H9 (cell line): Measurements from ENCODE around the gene GRM3. TPM values are rescaled to one million over a fixed set of nuclear protein-coding genes. Genes with fewer than 3 reads are reported as not detected.
A peak's percentile ranks its signal among the peaks of the same experiment; 100 is the strongest.

ENCODE experiments used
- DNase-seq: peaks from one replicate; pipeline ENCODE4 v3.0.0-alpha.2; 2017
- H2AFZ ChIP-seq: one replicate; pipeline ENCODE4 v1.6.1; 2013; ENCODE audit warnings: mild to moderate bottlenecking, low read length, control low read depth, moderate library complexity
- H2AK5ac ChIP-seq: 2 replicates; pipeline ENCODE4 v1.6.1; 2013; ENCODE audit warnings: low read length, control low read depth, mixed read lengths; ENCODE audit not compliant: insufficient read length
- H2BK120ac ChIP-seq: one replicate; pipeline ENCODE4 v1.6.1; 2013; ENCODE audit warnings: low read depth, mild to moderate bottlenecking, low read length, control low read depth, inconsistent platforms; ENCODE audit not compliant: poor library complexity, severe bottlenecking
- H2BK12ac ChIP-seq: 2 replicates; pipeline ENCODE4 v1.6.1; 2013; ENCODE audit warnings: low read length, control low read depth, mixed read lengths, low read depth; ENCODE audit not compliant: insufficient read length
- H2BK15ac ChIP-seq: 2 replicates; pipeline ENCODE4 v1.6.1; 2013; ENCODE audit warnings: low read depth, low read length, control low read depth
- H2BK20ac ChIP-seq: one replicate; pipeline ENCODE4 v1.6.1; 2013; ENCODE audit warnings: low read depth, mild to moderate bottlenecking, low read length, control low read depth, inconsistent platforms; ENCODE audit not compliant: poor library complexity, severe bottlenecking
- H2BK5ac ChIP-seq: 2 replicates; pipeline ENCODE4 v1.6.1; 2013; ENCODE audit warnings: low read length, control low read depth, mixed read lengths; ENCODE audit not compliant: insufficient read length
- H3K14ac ChIP-seq: 2 replicates; pipeline ENCODE4 v1.6.1; 2013; ENCODE audit warnings: low read length, control low read depth; ENCODE audit not compliant: insufficient read depth
- H3K18ac ChIP-seq: 2 replicates; pipeline ENCODE4 v1.6.1; 2013; ENCODE audit warnings: low read depth, mild to moderate bottlenecking, mixed read lengths, low read length, control low read depth; ENCODE audit not compliant: insufficient read length
- H3K23ac ChIP-seq: 2 replicates; pipeline ENCODE4 v1.6.1; 2013; ENCODE audit warnings: low read length, control low read depth, mixed read lengths, low read depth; ENCODE audit not compliant: insufficient read length
- H3K23me2 ChIP-seq: 2 replicates; pipeline ENCODE4 v1.6.1; 2013; ENCODE audit warnings: low read depth, mild to moderate bottlenecking, mixed read lengths, low read length, control low read depth; ENCODE audit not compliant: insufficient read length, poor library complexity, severe bottlenecking
- H3K27ac ChIP-seq: 2 replicates; pipeline ENCODE4 v1.5.1; 2013; ENCODE audit warnings: low read length, control low read depth, mixed read lengths, low read depth; ENCODE audit not compliant: insufficient read length
- H3K27me3 ChIP-seq: 2 replicates; pipeline ENCODE4 v1.6.1; 2013; ENCODE audit warnings: low read length, control low read depth, inconsistent platforms; ENCODE audit not compliant: insufficient read depth
- H3K4ac ChIP-seq: 2 replicates; pipeline ENCODE4 v1.6.1; 2013; ENCODE audit warnings: low read depth, mild to moderate bottlenecking, control low read depth, inconsistent platforms, low read length, moderate library complexity
- H3K4me1 ChIP-seq: 2 replicates; pipeline ENCODE4 v1.6.1; 2013; ENCODE audit warnings: low read length, control low read depth, inconsistent platforms; ENCODE audit not compliant: insufficient read depth
- H3K4me2 ChIP-seq: 2 replicates; pipeline ENCODE4 v1.6.1; 2013; ENCODE audit warnings: low read length, control low read depth, mixed read lengths; ENCODE audit not compliant: insufficient read length, insufficient read depth
- H3K56ac ChIP-seq: 2 replicates; pipeline ENCODE4 v1.6.1; 2013; ENCODE audit warnings: low read depth, mild to moderate bottlenecking, mixed read lengths, low read length, control low read depth; ENCODE audit not compliant: insufficient read length
- H3K79me1 ChIP-seq: 2 replicates; pipeline ENCODE4 v1.6.1; 2013; ENCODE audit warnings: low read depth, mild to moderate bottlenecking, moderate library complexity, low read length, control low read depth, inconsistent platforms; ENCODE audit not compliant: insufficient read depth, poor library complexity, severe bottlenecking
- H3K79me2 ChIP-seq: 2 replicates; pipeline ENCODE4 v1.6.1; 2013; ENCODE audit warnings: low read length, control low read depth, inconsistent platforms; ENCODE audit not compliant: insufficient read depth
- H3K9ac ChIP-seq: 2 replicates; pipeline ENCODE4 v1.6.1; 2013; ENCODE audit warnings: low read length, control low read depth, mixed read lengths; ENCODE audit not compliant: insufficient read length; ENCODE audit errors: extremely low read depth
- H3K9me3 ChIP-seq: one replicate; pipeline ENCODE4 v1.6.1; 2013; ENCODE audit warnings: low read depth, low read length, inconsistent platforms; ENCODE audit not compliant: control insufficient read depth
- H3T11ph ChIP-seq: one replicate; pipeline ENCODE4 v1.6.1; 2013; ENCODE audit warnings: mild to moderate bottlenecking, low read length, control low read depth, inconsistent platforms
- H4K20me1 ChIP-seq: one replicate; pipeline ENCODE4 v1.6.1; 2013; ENCODE audit not compliant: control insufficient read depth, insufficient read length, insufficient read depth
- H4K5ac ChIP-seq: 2 replicates; pipeline ENCODE4 v1.6.1; 2013; ENCODE audit warnings: low read depth, mild to moderate bottlenecking, mixed read lengths, low read length, control low read depth; ENCODE audit not compliant: insufficient read length
- H4K8ac ChIP-seq: replicated peaks from 2 replicates; pipeline ENCODE4 v1.6.1; 2013; ENCODE audit warnings: low read length, control low read depth, mixed read lengths, low read depth; ENCODE audit not compliant: insufficient read length
- H4K91ac ChIP-seq: 2 replicates; pipeline ENCODE4 v1.6.1; 2013; ENCODE audit warnings: low read depth, mild to moderate bottlenecking, moderate library complexity, mixed read lengths, low read length, control low read depth; ENCODE audit not compliant: insufficient read length
- H3K27ac Mint-ChIP-seq, 3 experiments: 2 replicates in 2 of 3; 3 replicates in 1 of 3; pipeline ENCODE4 v1.8.0; 2020 to 2021; ENCODE audit warnings: mixed read lengths in 3 of 3, mild to moderate bottlenecking in 1 of 3, moderate library complexity in 1 of 3
- H3K27me3 Mint-ChIP-seq: 2 replicates; pipeline ENCODE4 v1.8.0; 2021; ENCODE audit warnings: low read depth, mild to moderate bottlenecking, moderate library complexity, mixed read lengths
- H3K36me3 Mint-ChIP-seq, 3 experiments: 2 replicates in 2 of 3; 3 replicates in 1 of 3; pipeline ENCODE4 v1.8.0; 2020 to 2021; ENCODE audit warnings: low read depth in 3 of 3, mixed read lengths in 3 of 3; ENCODE audit not compliant: insufficient read depth in 1 of 3
- H3K4me1 Mint-ChIP-seq, 2 experiments: 2 replicates each; pipeline ENCODE4 v1.8.0; 2020; ENCODE audit warnings: mixed read lengths in 2 of 2
- H3K4me3 Mint-ChIP-seq, 2 experiments: 2 replicates in 1 of 2; 3 replicates in 1 of 2; pipeline ENCODE4 v1.8.0; 2020 to 2021; ENCODE audit warnings: mild to moderate bottlenecking in 2 of 2, mixed read lengths in 2 of 2, moderate library complexity in 1 of 2
- H3K9me3 Mint-ChIP-seq, 2 experiments: 2 replicates in 1 of 2; 3 replicates in 1 of 2; pipeline ENCODE4 v1.8.0; 2020; ENCODE audit warnings: mild to moderate bottlenecking in 2 of 2, mixed read lengths in 2 of 2, moderate library complexity in 1 of 2
- WGBS: extraction: QIAGEN DNeasy Blood & Tissue Kit; methylation state at CpG from one replicate; pipeline ENCODE4 v1.1.7; 2013; ENCODE audit warnings: missing lambda C conversion rate, low lambda C conversion rate, mixed read lengths; ENCODE audit not compliant: insufficient read length; ENCODE audit errors: extremely low coverage; 5-methylcytosine and 5-hydroxymethylcytosine counted together
- total RNA-seq: library from RNA; stranded (reverse); gene quantifications from 2 replicates; pipeline ENCODE4 v1.2.1, GENCODE V29; 2021
- TF ChIP-seq, protein P1 (sequence below): fragments of 200-600 bp; sonication (generic); conservative IDR thresholded peaks from 3 replicates; pipeline ENCODE4 v1.8.0; 2021; ENCODE audit warnings: antibody characterized with exemption, mild to moderate bottlenecking

GRM3 gene
- total RNA-seq, 1 experiment from 2014 or later = 0.15 TPM

DNA sequence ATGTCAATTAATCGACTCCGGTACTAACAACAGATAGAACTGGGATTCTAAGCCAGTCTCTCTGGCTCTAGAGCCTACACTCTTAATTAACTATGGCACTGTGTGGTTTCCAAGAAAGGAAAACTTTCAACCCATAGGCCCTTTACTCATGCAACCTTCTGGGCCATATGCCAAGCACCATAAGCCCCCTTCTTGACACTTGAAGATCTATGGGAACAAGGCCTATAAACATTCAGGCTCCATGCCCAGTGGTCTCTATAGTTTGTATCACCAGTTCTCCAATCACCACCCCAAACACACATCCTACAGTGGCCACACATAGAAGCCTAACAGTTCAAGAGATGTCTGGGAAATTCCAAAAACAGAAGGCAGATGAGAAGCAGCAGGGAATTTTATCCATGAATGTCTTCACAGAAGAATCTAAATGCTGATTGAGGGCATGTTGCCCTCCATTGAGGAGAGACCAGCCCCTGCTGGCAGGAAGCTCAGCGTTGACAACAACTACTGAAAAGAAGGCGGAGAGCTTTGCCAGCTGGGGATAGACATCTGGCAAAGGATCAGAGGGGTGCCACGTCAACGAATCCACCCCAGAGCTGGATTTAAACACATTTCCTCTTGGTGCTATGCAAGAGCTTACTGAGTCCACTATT lies 64.4 kb downstream of the GRM3 start:
- H4K5ac ChIP-seq = no peak overlapping the region
- no peak overlapping the region for H3K14ac ChIP-seq
- H2BK5ac ChIP-seq = no peak overlapping the region
- H3K27me3 ChIP-seq = no peaks in the 10 kb centered on the region
- no peak overlapping the region for H3K4me2 ChIP-seq
- H2AK5ac ChIP-seq = no peak overlapping the region
- no peaks in the 10 kb centered on the region for H3K23me2 ChIP-seq
- H2AFZ ChIP-seq = no peak overlapping the region
- Mint-ChIP-seq H3K27me3 (no peaks in the 10 kb centered on the region), H3K27ac (peak overlapping the region in 2 of 3 experiments; percentile 79 to 94; a peak in 5 of 7 replicates), H3K4me1 (peaks cover 10 to 22% of the 10 kb centered on the region in 2 experiments), H3K9me3 (no peaks in the 10 kb centered on the region), H3K36me3 (no peaks in the 10 kb centered on the region), H3K4me3 (peak overlapping the region in 1 of 2 experiments; percentile 26; a peak in 1 of 5 replicates)
- H4K8ac ChIP-seq = no peak overlapping the region
- TF ChIP-seq, protein P1, sequence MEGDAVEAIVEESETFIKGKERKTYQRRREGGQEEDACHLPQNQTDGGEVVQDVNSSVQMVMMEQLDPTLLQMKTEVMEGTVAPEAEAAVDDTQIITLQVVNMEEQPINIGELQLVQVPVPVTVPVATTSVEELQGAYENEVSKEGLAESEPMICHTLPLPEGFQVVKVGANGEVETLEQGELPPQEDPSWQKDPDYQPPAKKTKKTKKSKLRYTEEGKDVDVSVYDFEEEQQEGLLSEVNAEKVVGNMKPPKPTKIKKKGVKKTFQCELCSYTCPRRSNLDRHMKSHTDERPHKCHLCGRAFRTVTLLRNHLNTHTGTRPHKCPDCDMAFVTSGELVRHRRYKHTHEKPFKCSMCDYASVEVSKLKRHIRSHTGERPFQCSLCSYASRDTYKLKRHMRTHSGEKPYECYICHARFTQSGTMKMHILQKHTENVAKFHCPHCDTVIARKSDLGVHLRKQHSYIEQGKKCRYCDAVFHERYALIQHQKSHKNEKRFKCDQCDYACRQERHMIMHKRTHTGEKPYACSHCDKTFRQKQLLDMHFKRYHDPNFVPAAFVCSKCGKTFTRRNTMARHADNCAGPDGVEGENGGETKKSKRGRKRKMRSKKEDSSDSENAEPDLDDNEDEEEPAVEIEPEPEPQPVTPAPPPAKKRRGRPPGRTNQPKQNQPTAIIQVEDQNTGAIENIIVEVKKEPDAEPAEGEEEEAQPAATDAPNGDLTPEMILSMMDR = no peak
- no peaks in the 10 kb centered on the region for H3K9me3 ChIP-seq
- WGBS = no CpG with 5 or more reads among the region's 6 CpGs
- no peaks in the 10 kb centered on the region for H4K20me1 ChIP-seq
- H3K18ac ChIP-seq = no peak overlapping the region
- no peak overlapping the region for H2BK20ac ChIP-seq
- peak; percentile 51 for DNase-seq
- H4K91ac ChIP-seq = no peak overlapping the region
- H3T11ph ChIP-seq = no peak overlapping the region
- no peaks in the 10 kb centered on the region for H3K79me2 ChIP-seq
- H3K23ac ChIP-seq = no peak overlapping the region
- H3K27ac ChIP-seq = no peak overlapping the region
- H2BK120ac ChIP-seq = no peak overlapping the region
- H3K79me1 ChIP-seq = no peaks in the 10 kb centered on the region
- no peak overlapping the region for H3K4ac ChIP-seq
- H3K4me1 ChIP-seq = 0 out of 2 replicates have a peak, but pooled peaks cover 3% of the 10 kb centered on the region
- H2BK15ac ChIP-seq = no peak overlapping the region; the same call in 1 of the 2 replicates
- no peak overlapping the region for H2BK12ac ChIP-seq
- H3K56ac ChIP-seq = no peak overlapping the region
- no peak overlapping the region for H3K9ac ChIP-seq
